Activated effector memory CD4-positive, alpha-beta T cell treated with Interleukin-2 at 50 U/mL for 16 hours (primary cell): ENCODE data around the gene JAZF1.

Source experiments
- DNase-seq: peaks from one replicate; pipeline ENCODE4 v3.0.0-alpha.2; 2020

Gene JAZF1

DNA sequence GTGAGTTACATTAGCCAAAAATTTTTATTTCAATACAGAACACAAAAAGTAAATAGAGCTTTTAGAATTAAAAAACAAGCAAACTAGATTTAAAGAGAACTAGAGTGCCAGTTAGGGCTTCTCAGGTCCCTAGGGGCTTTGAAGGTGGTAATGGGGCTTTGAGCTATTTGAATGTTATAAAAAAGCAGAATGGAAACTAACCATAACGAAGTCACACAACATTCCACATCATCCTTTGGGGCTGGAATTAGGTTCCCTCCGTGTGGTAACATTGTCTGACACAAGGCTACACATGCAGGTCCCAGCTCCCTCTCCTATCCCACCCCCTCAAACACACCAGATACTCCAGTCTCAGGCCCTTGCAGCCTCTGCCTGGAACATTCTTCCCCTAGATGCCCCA is 15.3 kb downstream of the JAZF1 start:
- DNase-seq = no peak

DNA sequence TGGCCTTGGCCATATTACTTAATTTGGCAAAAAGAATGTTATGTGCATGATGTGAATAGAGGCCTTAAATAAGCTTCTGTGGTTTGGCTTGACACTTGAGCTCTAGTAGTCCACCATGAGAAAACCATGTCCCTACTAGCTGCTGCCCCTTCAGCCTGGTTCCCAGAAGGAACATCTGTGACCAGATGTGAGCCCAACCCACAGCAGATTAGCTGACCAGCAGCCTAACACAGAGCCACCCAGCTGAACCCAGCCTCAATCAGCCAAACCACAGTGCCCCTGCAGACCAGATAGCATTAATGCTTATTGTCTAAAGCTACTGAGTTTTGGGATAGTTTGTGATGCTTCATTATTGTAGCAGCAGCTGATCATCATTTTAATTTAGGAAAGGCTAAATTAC is 16.6 kb downstream of the JAZF1 start:
- DNase-seq = no peak

- no peak for DNase-seq
These were observed 19.3 kb downstream of the JAZF1 start for GRCh38 chr7:28161331-28161730.

DNA sequence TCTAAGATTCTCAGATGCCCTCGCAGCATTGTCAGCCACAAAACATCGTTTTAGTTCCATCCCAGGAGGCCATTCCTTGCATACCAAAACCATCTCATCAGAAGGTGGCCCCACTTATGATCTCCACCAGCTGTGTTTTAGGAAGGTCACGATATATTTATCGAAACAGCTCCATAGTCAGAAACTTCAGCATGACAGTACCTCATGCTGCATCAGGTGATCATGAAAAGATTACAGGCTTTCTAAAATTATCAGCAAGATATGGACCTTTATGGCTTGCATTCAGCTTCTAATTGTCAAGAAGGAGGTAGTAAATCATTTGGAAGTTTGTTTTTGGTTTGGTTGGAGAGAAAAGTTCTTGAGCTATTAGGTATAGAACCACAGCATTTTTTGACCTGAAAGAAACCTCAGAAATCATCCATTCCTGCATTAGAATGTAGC is 20.0 kb downstream of the JAZF1 start:
- no peak for DNase-seq

DNA sequence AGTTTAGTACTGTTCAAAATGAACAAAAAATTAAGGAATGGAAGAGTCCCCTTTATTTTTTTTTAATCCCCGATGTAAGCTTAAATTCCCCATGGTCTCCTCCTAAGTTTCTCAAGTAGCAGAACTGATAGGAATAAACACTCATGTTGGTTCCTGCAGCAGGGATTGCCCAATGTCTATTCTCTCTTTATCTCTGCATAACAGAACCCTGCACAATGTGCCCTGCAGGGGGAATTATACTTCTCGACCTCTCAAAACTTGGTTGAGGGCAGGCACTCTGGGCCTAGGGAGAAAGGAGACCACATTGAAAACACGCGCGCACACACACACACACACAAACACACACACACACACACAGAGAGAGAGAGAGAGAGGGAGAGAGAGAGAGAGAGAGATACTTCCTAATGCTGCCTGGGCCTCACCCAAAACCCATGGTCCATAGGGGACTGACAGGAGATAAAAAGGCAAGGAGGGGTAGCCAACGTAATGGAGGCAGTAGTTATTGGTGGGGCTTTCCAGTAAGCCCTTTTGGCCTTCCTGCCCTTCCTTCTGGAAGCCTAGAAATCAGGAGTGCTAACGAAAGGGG is 22.7 kb downstream of the JAZF1 start:
- DNase-seq = no peak

- no peak for DNase-seq
These were observed 23.4 kb downstream of the JAZF1 start for GRCh38 chr7:28157076-28157745.

DNA sequence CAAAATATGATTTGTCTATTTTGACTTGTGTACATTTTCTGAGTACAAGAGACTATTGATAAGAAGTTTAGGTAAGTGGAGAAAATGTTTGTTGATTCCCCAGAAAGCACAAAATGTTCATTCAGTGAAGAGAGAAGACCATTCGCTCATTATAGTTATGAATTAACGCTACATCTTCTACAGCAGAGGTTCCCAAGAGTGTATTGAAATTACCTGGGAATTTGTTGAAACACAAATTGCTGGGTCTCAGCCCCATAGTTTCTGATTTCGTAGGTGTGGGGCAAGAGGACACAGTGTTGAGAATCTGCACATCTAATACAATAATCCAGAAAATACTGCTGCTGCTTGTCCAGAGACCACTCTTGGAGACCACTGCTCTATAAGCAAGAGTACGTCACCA is 24.2 kb downstream of the JAZF1 start:
- no peak for DNase-seq

- DNase-seq = no peak
These were observed 24.6 kb downstream of the JAZF1 start for GRCh38 chr7:28155964-28156363.

DNA sequence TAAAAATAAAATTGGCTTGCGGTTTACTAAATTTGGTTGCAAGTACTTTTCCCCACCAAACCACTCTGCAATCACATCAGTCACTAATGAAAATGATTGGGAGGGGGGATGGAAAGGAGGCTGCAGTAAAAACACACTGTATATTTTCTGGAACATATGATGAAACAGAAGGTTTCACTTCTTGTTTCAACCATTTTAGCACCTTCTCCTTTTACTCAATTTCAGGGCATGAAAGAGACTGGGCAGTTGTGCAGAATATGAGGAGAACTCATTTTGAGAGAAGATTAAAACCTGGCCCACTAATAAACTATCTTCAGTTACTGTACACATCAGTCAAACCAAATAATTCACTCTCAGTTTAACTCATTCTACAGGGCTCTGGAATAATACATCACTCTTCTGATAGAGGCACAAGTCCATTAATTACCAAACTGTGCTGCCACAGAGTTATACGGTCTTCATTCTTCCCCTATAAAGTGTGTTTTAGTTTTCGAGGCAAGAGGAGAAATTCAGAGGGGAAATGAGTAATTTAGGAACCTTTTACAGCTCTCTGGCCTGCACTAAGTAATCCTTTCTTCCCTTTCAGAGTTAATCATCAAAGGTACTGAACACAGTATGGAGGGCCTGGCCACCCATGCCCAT is 25.5 kb downstream of the JAZF1 start:
- no peak for DNase-seq

- DNase-seq = no peak
These were observed 28.0 kb downstream of the JAZF1 start for GRCh38 chr7:28152594-28152993.

DNA sequence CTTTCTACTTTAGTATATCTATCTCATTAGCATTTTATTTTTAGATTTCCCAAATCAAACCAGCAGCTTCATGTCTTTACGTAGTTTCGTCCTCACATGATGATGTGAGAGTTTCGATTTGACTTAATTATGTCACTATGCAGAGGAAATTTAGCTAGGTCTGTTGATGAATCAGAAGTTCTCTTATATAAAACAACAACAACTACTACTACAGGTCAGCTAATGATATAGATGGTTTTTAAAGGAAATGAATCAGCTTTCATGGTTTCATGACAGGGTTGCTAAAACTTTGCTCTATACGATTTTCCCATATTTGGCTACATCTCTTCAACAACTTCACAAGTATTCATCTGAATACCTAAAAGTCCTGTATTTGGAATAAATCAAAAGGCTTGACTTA is 28.6 kb downstream of the JAZF1 start:
- no peak for DNase-seq

DNA sequence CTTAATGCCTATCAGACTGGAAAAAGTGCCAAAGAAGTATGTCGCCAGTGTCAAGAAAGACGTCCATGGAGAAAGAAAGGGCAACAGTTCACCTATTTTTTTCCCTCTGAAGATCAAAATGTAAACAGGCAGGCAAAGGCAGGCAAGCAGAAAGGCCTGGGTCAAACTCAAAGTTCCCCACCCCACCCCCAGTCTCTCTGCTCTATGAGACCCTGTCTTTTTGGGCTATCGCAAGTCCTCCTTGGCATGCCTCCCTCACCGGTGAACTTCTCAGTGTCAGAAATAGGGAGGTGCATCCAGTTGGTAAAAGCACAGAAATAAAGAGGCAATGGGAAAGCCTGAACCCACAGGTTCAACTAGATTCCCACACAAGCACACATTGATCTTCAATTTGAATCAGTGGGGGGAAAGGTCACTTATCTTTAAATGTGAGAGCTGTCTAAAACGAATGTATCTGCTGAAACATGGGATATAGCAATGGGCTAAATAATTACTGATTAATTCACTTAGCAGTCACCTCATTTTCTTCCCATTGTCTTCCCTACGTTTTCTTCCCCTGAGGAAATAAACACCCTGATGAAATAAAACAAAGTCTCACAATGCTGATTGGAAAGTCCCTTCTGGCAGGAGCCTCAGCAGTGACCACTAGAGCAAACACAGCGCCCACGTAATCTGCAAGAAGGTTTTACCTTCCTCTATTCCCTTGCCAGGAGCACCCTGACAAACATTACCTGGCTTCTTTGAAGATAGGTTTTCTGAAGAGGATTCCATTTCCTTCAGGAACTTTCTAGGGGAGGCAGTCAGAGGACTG is 31.1 kb downstream of the JAZF1 start:
- DNase-seq = no peak

GRCh38 chr7:28145931-28146330 is 34.7 kb downstream of the JAZF1 start:
- no peak for DNase-seq

GRCh38 chr7:28145090-28145626 is 35.4 kb downstream of the JAZF1 start:
- no peak for DNase-seq

DNA sequence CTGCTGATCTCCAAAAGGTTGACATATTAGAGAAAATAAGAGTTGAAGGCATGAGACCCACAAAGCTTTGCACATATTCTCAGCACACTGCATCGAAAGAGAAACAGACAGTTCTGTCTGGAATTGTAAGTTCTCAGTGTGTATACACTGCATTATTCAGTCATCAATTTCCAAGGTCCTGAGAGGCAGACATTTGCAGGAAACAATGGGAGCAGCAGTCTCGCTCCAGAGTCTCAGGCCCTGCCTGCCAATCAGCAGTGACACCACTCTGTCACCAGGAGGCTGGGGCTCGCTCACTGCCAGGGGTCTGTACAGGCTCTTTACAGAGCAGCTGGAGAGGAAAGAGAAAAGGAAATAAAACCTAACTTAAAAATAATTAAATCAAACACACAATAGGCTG is 36.3 kb downstream of the JAZF1 start:
- no peak for DNase-seq

- no peak for DNase-seq
These were observed 37.9 kb downstream of the JAZF1 start for GRCh38 chr7:28142650-28143049.

DNA sequence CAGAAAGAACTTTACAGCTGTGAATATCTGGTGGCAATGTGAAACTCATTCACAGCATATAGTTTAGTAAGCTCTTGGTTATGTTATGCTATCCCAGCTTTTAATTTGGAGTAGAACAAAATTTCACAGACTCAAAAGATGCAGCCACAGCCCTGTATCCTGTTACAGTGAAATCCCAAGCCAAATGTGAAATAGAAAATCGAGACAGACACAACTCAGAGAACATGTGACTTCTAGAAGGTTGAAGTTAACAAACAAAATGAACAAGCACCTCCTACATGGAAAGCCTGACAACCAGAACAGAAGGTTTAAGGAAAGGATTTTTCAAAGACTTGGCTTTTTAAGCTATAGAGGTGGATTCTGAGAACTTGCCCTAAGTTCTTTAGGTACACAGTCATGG is 39.6 kb downstream of the JAZF1 start:
- no peak for DNase-seq

DNA sequence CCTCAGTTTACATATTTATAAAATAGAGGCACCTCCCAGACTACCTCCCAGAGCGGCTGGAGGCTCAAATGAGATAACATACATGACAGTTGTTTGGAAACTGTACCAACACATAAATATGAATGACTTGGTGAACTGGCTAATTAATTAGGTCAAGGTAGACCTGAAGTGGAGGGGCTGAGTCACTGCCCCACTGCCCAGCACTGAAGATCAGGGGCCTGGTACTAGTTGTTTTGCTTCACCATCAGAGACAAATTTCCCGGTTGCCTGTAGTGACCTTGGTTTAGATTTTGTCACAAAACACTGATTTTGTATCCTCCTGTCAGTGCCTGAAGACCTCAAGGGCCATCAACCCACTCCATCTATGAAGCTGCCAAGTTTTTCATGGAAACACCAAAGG is 41.8 kb downstream of the JAZF1 start:
- no peak for DNase-seq

- no peak for DNase-seq
These were observed 43.1 kb downstream of the JAZF1 start for GRCh38 chr7:28137463-28137862.

DNA sequence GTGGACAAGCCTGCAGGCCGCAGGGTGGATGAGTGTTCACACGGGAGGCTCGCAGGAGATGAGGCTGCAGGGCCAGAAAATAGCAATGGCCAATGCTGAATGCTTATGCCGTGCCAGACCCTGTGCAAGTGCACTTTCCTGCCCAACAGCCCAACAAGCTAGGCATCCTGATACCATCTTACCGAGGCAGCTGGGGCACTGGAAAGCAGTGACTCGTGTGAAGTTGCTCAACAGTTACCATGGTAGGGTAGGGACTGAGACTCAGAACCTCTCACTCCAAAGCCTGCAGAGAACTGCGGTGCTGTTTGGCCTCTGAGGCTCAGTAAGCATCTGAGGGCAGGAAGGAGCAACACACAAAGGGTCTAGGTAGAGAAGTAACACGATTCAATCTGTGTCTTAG is 43.7 kb downstream of the JAZF1 start:
- no peak for DNase-seq

DNA sequence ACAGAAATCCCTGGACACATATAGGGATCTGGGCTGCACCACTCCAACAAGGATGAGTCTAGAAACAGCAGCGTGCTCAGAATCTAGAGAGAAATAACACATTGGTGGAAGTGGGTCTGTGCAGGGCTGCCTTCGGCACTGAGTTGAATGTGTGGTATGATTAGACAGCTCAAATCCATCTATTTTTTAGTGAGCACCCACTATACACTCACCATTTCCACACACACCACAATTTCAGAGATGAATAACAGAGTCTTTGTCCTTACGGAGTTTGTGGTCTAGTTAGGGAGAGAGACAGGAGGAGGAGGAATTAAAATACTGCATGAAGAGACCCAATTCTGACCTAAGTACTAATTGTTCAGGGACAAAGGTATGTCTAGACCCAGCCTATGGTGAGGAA is 44.2 kb downstream of the JAZF1 start:
- DNase-seq = no peak

GRCh38 chr7:28135760-28136159 is 44.8 kb downstream of the JAZF1 start:
- DNase-seq = no peak

GRCh38 chr7:28135315-28135714 is 45.3 kb downstream of the JAZF1 start:
- DNase-seq = no peak

GRCh38 chr7:28133872-28134271 is 46.7 kb downstream of the JAZF1 start:
- no peak for DNase-seq
